Measurements from ENCODE around the gene GLIS1. TPM values are rescaled to one million over a fixed set of nuclear protein-coding genes. Genes with fewer than 3 reads are reported as not detected.
A peak's percentile ranks its signal among the peaks of the same experiment; 100 is the strongest.

The GLIS1 gene
- total RNA-seq, 1 donor from 2014 or later: 0.69 TPM

GRCh38 chr1:53678938-53679825 is 59.8 kb downstream of the GLIS1 start:
- no peak for DNase-seq

- no peak for DNase-seq
Observed at GRCh38 chr1:53678507-53678906, 60.5 kb downstream of the GLIS1 start.

DNA sequence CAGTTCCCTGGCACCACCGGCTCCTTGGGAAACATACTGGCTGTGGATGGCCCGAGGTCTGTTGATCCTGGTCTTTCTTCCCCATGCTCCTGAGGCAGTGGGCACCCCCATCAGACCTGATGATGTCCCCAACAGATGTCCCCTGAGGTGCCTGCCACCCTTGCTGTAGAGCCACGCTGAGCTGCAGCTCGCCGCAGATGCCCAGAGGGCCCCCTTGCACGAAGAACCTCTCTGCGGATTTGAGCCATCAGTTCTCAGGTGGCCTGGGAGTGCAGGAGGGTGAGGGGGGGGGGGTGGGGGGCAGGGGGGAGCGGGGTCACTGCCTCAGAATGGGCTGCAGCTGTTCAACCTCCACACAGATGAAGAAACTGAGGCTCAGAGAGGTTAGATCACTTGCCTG is 60.9 kb downstream of the GLIS1 start:
- no peak for DNase-seq

DNA sequence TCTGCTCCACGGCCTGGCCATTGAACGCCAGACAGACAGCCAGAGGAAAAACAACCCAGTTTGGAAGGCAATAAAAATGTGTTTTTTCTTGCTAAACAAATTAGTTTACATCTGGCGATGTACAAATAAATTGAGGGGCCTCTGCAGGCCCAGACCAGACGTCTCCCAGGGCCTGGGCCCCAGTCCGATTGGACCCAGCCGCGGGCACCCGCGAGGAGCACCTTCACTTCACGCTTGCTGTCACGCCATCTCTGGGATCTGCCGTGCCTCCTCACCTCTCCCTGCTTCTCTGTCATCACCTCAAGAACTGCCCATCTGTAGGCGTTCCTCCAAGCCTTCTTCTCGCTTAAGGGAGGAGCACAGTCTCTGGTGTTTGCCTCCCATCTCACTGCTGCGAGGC is 61.5 kb downstream of the GLIS1 start:
- DNase-seq: no peak

DNA sequence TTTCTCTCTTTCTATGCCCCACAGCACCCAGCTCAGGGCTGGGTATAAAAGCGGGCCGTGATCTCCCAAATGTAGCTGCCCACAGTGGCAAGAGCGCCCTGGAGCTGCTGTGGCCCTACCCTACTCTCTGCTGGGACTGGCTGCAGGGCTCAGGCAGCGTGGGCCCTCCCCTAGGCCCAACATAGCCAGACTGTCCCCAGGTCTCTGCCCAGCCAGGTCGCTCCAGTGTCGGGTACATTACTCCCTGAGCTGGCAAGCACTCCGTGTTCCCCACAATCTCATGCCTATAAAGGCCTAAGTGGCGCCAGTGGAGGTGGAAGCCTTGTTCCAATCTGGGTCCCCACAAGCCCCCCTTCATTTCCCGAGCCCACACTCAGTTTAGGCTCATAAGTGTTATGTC is 66.2 kb downstream of the GLIS1 start:
- DNase-seq: no peak

- DNase-seq: no peak
Observed at GRCh38 chr1:53672243-53672642, 66.7 kb downstream of the GLIS1 start.

DNA sequence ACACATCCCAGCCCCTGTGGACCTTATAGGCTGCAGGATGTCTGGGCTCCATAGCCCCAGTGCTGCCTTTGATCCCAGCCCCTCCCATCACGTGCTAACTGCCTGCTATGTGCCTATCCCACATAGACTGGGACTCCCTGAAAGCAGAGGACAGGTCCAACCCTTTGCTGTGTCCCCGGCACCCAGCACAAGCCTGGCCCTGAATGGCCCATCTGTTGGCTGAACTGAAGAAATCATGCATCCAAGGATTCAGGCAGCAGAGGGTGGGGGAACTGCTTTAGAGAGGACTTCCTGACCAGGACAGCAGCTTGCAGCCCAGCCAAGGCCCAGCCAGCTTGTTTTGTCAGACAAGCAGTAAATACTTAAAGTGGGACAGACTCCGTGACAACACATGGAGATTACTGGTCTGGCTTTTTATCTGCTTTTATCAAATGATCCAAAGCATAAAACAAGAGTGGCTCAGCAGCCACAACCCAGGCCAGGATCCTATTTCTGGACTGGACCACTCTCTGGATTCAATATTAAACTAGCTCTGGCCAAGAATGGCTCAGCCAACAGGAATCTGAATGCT is 69.3 kb downstream of the GLIS1 start:
- no peak for DNase-seq

DNA sequence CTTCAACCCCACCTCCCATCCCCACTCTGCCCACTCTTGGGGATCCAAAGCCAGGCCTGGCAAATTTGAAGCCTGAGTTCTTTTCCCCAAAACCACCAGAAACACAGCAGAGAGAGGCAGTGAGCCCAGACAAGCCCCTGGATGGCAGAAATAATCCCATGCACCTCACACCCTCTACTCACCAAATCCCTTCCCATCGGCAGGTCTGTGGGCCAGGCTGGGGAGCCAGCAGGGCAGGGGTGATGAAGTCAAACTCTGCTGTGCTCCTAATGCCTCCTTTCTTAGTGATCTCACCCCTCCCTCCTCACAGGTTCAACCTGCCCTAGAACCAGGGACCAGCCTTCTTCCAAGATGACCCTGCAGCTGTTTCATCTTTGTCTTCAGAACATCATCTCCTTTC is 72.4 kb downstream of the GLIS1 start:
- DNase-seq: no peak

- DNase-seq: no peak
Observed at GRCh38 chr1:53665996-53666395, 73.0 kb downstream of the GLIS1 start.

- DNase-seq: no peak
Observed at GRCh38 chr1:53663529-53664300, 75.2 kb downstream of the GLIS1 start.

DNA sequence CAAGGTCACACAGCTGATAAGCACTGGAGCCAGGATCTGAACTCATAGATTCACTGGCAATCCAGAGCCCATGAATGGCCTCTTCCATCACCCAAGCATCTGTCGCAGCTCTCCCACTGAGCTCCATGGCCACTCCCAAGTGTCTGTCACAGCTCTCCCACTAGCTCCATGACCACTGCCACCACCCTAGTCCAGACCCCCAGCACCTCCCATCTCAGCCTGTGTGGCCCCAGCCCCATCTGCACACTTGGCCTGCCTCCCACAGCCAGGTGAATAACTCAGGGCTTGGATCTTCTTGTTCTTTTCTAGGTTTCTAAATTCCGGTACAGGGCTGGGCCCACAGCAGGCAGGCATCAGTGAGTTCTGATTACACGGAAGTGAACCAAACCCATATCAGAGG is 76.0 kb downstream of the GLIS1 start:
- DNase-seq: no peak

DNA sequence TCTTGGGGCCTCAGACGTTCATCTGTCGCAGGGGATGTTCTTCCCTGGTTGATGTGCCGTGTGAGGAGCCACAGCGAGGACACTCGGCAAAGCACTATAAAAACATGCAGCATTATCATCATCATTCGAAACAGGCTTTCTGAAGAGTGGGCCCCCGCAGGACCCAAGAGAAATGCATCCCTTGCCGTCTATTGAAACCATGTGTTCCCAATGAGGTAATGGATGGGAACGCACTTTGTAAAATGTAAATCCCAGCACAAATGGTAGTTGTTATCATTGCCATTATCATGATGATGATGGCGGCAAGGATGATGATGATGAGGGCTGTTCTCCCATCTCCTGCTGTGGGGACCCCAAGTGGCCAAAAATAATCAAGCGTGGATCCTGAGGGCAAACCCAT is 76.8 kb downstream of the GLIS1 start:
- DNase-seq: peak; percentile 64

DNA sequence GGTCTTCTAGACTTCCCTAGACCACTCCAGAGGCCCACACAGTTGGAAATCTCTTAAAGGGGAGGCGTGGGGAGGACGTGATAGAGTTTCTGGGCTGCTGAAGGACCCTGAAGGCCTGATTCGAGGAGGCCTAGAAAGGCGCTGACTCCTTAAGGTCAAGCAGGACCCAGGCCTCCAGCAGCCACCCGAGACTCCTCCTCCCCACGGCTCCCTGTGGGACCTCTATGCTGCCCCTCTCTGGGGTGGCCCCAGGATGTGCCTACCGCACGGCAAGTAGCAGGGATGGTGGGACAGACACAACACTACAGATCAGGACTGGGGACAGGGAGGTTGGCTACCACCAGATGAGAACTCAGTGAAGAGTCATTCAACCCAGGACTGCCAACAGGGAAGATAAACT is 77.5 kb downstream of the GLIS1 start:
- DNase-seq: no peak

DNA sequence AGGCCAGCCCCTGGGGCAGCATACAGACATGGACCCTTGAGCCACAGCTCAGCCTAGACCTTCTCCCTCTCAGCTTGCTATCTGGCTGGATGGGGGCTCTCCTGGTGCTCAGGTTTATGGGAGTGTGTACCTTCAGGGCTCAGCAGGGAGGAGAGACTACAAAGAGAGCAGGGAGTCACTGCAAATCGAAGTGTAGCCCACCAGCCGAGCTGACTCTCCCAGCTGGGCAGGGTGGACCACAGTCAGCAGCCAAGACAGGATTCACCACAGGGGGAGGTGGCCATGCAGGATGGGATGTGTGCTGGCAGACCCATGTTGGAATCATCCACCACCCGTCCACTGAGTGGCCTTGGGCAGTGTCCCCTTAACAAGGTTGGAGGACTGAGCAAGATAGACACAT is 78.3 kb downstream of the GLIS1 start:
- no peak for DNase-seq

DNA sequence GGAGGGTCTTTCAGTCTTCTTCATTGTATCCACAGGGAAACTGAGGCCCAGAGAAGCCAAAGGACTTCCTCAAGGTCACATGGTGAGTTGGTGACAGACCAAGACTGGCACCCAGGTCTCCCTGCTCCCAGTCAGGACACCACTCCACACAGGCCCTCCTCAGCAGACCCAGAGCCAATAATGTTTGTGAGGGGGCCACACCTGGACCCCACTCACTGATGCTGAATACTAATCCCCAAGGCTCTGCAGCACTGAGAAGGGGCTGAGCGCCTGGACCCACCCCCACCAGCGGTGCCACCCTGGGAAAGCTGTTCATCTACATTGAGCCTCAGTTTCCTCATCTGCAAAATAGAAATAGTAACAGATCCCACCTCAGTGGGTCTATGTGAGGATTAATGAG is 79.5 kb downstream of the GLIS1 start:
- no peak for DNase-seq

- no peak for DNase-seq
Observed at GRCh38 chr1:53658489-53659230, 80.3 kb downstream of the GLIS1 start.

DNA sequence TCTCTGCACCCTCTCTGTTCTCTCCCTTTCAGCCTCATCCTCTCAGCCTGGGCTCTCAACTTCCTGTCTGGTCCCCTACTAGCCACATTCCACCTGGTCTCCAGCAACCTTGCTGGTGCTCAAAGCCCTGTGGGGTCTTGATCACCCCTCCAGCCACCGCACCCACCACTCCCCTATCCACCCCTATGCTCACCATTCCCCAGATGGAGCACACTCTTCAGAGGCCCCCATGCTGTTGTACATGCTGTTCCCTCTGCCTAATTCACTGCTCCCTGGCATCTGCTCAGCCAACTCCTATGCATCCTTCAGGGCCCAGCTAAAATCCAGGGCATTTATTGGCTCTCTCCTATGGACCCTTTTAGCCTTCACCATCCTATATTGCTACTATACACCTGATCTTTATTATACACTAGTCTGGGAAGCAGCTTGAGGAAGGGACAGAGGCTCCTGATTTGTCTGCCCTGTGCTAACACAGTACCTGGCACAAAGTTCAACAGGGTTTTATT is 81.0 kb downstream of the GLIS1 start:
- no peak for DNase-seq

DNA sequence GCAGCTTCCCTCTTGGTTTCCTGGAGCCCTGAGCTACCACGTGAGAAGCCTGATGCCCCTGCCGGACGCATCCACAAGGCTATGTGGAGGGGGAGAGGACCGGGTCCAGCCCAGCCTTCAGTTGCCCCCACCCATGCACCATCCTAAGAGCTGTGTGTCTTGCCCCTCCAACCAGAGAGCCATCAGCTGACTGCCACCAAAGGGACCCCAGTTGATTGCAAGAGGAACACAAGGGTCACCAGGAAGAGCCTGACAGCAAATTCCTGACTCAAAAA is 81.5 kb downstream of the GLIS1 start:
- no peak for DNase-seq

GRCh38 chr1:53656747-53657530 is 82.0 kb downstream of the GLIS1 start:
- no peak for DNase-seq

DNA sequence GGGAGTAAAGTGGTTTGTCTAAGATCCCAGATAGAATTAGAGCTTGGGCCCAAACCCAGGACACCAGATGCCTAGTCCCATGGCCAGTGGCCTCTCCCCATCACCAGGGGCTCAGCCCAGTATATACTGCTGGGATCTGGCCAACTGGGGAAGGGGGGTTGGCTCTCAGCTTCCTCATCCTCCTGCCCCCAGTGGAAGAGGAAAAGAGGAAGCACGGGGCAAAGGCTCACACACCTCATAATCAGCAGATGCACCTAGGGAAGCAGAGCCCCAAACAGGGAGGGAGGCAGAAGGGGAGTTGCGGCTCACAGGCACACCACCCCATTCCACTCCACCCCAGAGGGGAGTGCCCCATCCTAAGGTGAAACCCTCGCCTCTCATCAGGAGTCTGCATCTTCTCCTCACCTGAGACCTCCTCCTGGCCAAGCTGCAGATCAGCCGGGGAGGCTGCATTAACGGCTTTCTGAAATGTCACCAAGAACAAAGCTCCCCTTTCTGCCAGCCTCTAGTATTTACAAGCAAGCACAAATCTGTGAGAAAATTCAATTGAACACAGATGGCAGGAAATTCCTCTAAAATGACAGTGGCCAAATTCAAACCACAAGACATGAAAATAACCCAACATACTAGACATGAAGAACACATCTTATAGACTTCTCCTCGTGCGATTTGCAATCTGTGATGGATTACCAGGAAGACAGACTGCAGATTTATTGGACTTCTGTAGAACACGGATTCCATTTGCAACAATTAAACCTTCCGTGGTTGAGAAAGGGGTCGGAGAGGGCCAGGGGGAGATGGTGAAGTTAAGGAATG is 82.8 kb downstream of the GLIS1 start:
- DNase-seq: peak; percentile 95
